Right cardiac atrium (tissue), 5 donors: ENCODE data around the gene C12orf50. TPM values are rescaled to one million over a fixed set of nuclear protein-coding genes. Genes with fewer than 3 reads are reported as not detected.
"Not testable (repeated sequence)": the region's sequence is repeated elsewhere in the genome, so short reads cannot be mapped to it uniquely, and the experiment has no call there.

Experiments
- ATAC-seq, 2 donors: fragments of 200-7000 bp; cut with Tn5 transposase; one replicate each; pipeline versions ENCODE4 v1.8.0 to v1.9.1; 2020; ENCODE audit warnings: moderate library complexity in 2 of 2, mild to moderate bottlenecking in 1 of 2
- DNase-seq, 3 donors: peaks; one replicate each; pipeline ENCODE4 v3.0.0-alpha.2; 2020
- H3K27ac ChIP-seq: one replicate; pipeline ENCODE4 v1.5.1; 2013; ENCODE audit warnings: mild to moderate bottlenecking, low read length, control low read depth, moderate library complexity
- H3K27me3 ChIP-seq: one replicate; pipeline ENCODE4 v1.6.1; 2013; ENCODE audit not compliant: control insufficient read depth, insufficient read depth
- H3K4me1 ChIP-seq: one replicate; pipeline ENCODE4 v1.6.1; 2013; ENCODE audit warnings: low read length; ENCODE audit not compliant: control insufficient read depth, insufficient read depth
- H3K4me3 ChIP-seq: one replicate; pipeline ENCODE4 v1.5.1; 2013; ENCODE audit warnings: low read length, control low read depth
- H3K9me3 ChIP-seq: one replicate; pipeline ENCODE4 v1.6.1; 2013; ENCODE audit warnings: low read length; ENCODE audit not compliant: control insufficient read depth
- WGBS: extraction: QIAGEN DNeasy Blood & Tissue Kit; methylation state at CpG from one replicate; pipeline ENCODE4 v1.1.7; 2013; 5-methylcytosine and 5-hydroxymethylcytosine counted together
- intact Hi-C, 4 donors: fragments of 100-400 bp; cut with DNase I; formaldehyde crosslinking; loops; one replicate each; pipeline versions ENCODE4 v1.11.0 to v1.14.0; 2022 to 2023
- polyA plus RNA-seq: library from polyadenylated mRNA; stranded (reverse); fragments of 200-250 nt; gene quantifications from one replicate; pipeline ENCODE4 v1.2.3, GENCODE V29; 2013
- total RNA-seq, 4 donors: library from RNA; stranded (reverse); fragmentation: NEBNext Ultra II Directional; extraction: Animal tissue kit (Norgen Biotek cat#: 25700); gene quantifications; one replicate each; pipeline ENCODE4 v1.2.1, GENCODE V29; 2021
- donor health status: healthy with polysubstance abuse.
- donor health status: DM: no; HTN: yes; CAD: no.
- donor health status: DM: no; HTN: no; CAD: no.
- donor health status: DM: no; HTN: yes; CAD: no; lungs with severe emphysema.
- donor health status: DM: yes; HTN: yes; CAD: no.

Gene C12orf50
- total and polyA plus RNA-seq, 5 donors = 0.06 to 0.17 TPM; not detected in 3

DNA sequence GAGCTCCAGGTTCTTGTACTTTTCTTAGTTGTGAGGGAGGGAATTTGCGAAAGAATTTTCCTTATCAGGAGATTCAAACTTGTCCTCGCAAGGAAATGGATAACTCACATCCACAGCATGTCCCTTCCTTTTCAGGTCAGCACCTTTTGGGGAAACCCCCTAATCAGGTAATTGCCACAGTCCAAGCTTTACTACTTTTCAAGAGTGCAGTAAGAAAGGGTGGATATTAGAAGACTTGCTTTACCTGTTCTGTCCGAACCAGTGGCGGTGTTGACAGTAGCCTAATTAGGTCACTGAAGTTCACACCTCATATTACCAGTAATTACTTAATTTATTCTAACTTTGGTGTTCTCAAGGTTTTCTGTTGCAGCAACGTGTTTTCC, 6.7 kb upstream of the C12orf50 start:
- peak overlapping the region; percentile 21 for H3K27ac ChIP-seq
- intact Hi-C loops = no loop called here
- peak in 1 of 2 donors; percentile 10 for ATAC-seq
- peaks cover 2% of the 10 kb centered on the region for H3K4me1 ChIP-seq
- H3K4me3 ChIP-seq = peak overlapping the region; percentile 92
- no peak for DNase-seq
- H3K9me3 ChIP-seq = no peaks in the 10 kb centered on the region
- WGBS = 4% methylated on average over 5 of the region's 5 CpGs
- no peaks in the 10 kb centered on the region for H3K27me3 ChIP-seq

DNA sequence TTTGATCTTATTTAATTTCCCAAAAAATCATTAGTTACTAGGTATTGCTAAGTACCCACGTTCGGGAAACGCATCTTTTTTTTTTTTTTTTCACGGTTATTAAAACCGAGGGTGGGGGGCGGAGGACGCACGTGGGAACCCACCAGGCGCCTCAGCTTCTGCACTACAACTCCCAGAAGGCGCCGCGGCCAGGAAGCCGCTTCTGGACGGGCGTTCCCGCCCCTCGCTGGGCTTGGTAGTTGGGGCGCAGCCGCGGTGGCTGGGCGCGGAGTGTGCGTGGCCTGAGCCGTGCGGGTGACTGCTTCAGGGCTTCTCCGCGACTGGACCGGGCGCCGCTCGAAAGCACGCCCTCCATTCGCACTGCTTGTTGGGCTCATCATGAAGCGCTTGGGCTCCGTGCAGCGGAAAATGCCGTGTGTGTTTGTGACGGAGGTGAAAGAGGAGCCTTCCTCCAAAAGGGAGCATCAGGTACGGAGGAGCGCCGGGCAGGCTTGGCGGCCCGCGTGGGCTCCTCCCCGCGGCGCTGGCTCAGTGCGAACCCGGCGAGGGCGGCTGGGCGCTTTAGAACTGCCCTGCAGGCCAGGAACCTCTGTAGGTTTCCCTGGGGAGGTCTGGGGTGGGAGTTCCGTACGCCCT, 6.2 kb upstream of the C12orf50 start:
- intact Hi-C loops = no loop called here
- H3K9me3 ChIP-seq = no peaks in the 10 kb centered on the region
- ATAC-seq = peak; percentile 100
- under 1% methylated on average over 54 of the region's 54 CpGs for WGBS
- peaks cover 2% of the 10 kb centered on the region for H3K4me1 ChIP-seq
- no peaks in the 10 kb centered on the region for H3K27me3 ChIP-seq
- peak overlapping the region; percentile 92 for H3K4me3 ChIP-seq
- peak overlapping the region; percentile 21 for H3K27ac ChIP-seq
- DNase-seq = peak; percentile 95 to 97 (median 96)

DNA sequence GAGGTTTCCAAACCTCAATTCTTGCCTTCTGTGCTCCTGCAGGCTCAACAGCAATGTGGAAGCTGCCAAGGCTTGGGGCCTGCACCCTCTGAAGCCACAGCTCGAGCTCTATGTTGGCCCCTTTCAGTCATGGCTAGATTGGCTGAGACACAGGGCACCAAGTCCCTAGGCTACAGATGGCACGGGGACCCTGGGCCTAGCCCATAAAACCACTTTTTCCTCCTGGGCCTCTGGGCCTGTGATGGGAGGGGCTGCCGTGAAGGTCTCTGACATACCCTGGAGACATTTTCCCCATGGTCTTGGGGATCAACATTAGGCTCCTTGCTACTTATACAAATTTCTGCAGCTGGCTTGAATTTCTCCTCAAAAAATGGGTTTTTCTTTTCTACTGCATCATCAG, 2.0 kb upstream of the C12orf50 start:
- 87% methylated on average over 3 of the region's 3 CpGs for WGBS
- H3K4me1 ChIP-seq, H3K9me3 ChIP-seq: not testable (repeated sequence)

DNA sequence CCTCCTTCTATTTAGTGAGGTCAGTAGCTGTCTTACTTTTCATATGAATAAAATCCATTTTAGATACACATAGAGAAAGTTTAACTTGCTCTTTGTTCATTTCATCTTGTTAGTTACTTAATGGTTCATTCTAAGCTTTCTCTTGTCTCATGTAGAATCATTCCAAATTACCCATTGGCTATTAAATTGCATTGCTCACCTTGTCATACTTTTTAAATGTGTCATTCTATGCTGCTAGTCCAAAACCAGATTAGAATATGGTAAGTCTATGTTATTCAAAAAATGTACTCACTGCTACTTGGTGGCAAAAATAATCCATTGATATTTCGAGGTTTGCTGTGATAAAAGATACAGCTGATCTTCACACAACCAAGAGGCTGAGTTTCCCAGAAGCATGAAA, 3.0 kb downstream of the C12orf50 start:
- Histone ChIP-seq H3K4me1 (no peaks in the 10 kb centered on the region), H3K27ac (no peak overlapping the region), H3K4me3 (no peak overlapping the region), H3K9me3 (no peaks in the 10 kb centered on the region), H3K27me3 (no peaks in the 10 kb centered on the region)
- no peak for DNase-seq
- no peak for ATAC-seq
- 63% methylated on average over 1 of the region's 1 CpG for WGBS
- intact Hi-C loops = no loop called here

More for the DNA sequence above, 2.0 kb upstream of the C12orf50 start:
- H3K4me3 ChIP-seq, H3K27ac ChIP-seq, H3K27me3 ChIP-seq, ATAC-seq, DNase-seq, intact Hi-C loops: not testable (repeated sequence)

DNA sequence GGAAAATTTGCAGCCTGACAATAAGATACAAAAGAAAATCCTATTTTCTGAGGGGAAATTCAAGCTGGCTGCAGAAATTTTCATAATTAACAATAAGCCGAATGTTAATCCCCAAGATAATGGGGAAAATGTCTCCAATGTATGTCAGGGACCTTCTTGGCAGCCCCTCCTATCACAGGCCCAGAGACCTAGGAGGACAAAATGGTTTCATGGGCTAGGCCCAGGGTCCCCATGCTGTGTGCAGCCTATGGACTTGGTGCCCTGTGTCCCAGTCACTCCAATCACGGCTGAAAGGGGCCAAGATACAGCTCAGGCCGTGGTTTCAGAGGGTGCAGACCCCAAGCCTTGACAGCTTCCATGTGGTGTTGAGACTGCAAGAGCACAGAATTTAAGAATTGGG, 11.2 kb downstream of the C12orf50 start:
- 68% methylated on average over 3 of the region's 3 CpGs for WGBS
- no peaks in the 10 kb centered on the region for H3K4me1 ChIP-seq
- no peak overlapping the region for H3K4me3 ChIP-seq
- H3K27me3 ChIP-seq = no peaks in the 10 kb centered on the region
- intact Hi-C loops = no loop called here
- ATAC-seq (no peak), DNase-seq (no peak)
- H3K9me3 ChIP-seq = no peaks in the 10 kb centered on the region
- H3K27ac ChIP-seq = no peak overlapping the region

DNA sequence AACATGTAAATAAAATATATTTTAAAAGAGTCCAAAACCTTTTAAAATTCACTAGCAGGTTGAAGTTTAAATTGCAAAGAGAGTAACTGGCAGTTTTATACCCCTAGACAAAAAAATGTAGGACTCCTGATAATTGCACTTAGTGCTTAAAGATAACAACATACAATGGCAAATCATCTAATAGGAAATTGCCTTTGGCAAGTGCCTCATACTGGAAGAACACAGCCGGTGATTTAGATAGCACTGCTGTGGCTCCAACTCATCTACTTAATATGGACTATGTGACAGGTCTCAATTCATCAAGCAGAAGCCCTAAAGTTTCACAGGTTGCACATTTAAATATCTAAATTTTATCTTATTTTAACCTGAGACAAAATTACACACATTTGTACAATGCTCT, 13.4 kb downstream of the C12orf50 start:
- ATAC-seq (peak in 1 of 2 donors; percentile 47), DNase-seq (no peak)
- no peaks in the 10 kb centered on the region for H3K9me3 ChIP-seq
- H3K4me1 ChIP-seq = peaks cover 1% of the 10 kb centered on the region
- H3K4me3 ChIP-seq = no peak overlapping the region
- intact Hi-C loops = no loop called here
- H3K27me3 ChIP-seq = no peaks in the 10 kb centered on the region
- WGBS = 7% methylated on average over 1 of the region's 1 CpG
- no peak overlapping the region for H3K27ac ChIP-seq

DNA sequence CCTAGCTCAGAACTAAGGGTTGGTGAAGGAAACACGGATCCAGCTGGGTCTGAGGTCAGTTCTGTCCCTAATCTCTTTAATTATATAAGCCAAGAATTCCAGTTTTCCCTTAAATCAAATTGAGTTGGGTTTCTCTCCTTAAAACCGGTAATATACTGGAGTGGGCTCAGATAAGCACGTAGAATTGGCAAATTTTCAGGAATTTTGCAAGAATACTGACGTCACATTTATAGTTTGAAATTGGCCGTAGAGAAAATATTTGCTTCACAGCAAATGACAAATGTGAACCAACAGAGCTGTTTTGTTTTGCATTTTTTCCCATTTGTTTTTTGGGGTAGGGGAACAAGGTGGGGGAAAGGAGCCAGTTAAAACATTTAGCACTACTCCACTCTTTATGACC, 17.4 kb downstream of the C12orf50 start:
- intact Hi-C loops = no loop called here
- no peaks in the 10 kb centered on the region for H3K27me3 ChIP-seq
- ATAC-seq (peak in 1 of 2 donors; percentile 24), DNase-seq (no peak)
- H3K27ac ChIP-seq = no peak overlapping the region
- H3K9me3 ChIP-seq = no peaks in the 10 kb centered on the region
- peaks cover 1% of the 10 kb centered on the region for H3K4me1 ChIP-seq
- 46% methylated on average over 5 of the region's 5 CpGs for WGBS
- H3K4me3 ChIP-seq = no peak overlapping the region

DNA sequence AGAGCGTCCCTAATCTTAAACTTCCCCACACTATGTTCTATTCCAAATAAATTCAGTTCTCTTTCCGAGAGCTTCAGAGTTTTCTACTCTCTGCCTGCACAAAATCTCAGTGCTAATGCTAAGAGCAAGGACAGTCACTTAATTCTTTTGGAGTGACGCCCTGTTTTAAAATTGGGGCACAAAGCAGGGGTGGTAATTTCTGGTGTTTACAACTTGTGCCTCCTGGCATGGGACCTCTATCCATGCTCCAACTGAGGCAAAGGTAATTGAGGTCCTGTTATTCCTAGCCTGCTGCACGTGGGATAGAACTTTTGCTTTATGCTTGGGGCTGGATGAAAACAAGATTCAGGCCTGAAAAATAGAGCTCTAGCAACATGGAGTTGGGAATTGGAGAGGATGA, 22.9 kb downstream of the C12orf50 start:
- Histone ChIP-seq H3K4me1 (no peaks in the 10 kb centered on the region), H3K27me3 (no peaks in the 10 kb centered on the region), H3K27ac (no peak overlapping the region), H3K9me3 (no peaks in the 10 kb centered on the region), H3K4me3 (no peak overlapping the region)
- intact Hi-C loops = no loop called here
- ATAC-seq (no peak), DNase-seq (no peak)
- 82% methylated on average over 4 of the region's 4 CpGs for WGBS

DNA sequence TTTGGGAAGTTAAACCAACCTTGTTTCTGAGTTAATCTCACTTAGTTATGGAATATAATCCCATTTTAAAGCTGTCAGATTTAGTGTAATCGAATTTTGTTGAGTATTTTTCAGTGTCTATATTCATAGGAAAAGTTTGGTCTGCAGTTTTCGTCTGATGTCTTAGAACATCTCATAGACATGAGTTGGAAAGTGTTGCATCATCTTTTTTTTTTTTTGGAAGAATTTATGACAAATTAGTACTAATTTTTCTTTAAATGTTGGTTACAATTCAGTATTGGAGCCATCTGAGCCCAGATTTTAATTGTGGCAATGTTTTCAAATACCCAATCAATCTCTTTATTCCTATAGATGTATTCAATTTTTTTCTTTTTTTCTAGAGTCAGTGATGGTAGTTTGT, 27.9 kb downstream of the C12orf50 start:
- H3K27me3 ChIP-seq = no peaks in the 10 kb centered on the region
- no peaks in the 10 kb centered on the region for H3K9me3 ChIP-seq
- WGBS = 85% methylated on average over 2 of the region's 2 CpGs
- intact Hi-C loops = no loop called here
- ATAC-seq (no peak), DNase-seq (no peak)
- no peaks in the 10 kb centered on the region for H3K4me1 ChIP-seq
- H3K27ac ChIP-seq = no peak overlapping the region
- H3K4me3 ChIP-seq = no peak overlapping the region

DNA sequence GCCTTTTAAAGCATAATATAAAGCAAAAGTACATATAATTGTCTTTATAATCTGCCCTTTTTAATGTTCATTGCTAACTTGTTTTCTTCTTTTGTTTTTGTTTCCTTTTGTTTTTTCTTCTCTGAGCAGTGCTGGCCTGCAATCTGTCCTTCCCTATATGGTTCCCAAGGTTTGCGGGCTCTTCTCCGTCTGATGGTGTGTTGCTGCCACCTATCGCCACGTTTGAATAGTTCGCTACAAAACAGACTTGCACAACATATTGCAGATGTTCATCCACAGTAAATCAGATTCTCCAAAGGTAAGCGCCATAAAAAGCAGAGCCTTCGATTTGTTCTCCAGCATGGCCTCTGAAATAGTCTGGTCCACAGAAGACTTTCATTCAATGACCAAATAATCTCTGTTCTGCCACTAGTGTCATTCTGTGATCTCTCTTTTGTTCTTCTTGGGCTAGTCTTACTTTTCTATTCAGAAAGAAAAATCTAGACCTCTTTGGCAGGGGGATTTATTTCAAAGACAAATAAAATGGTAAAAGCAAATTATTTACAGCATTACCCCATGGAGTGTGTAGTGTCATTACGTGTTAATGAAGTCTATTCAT, 33.5 kb downstream of the C12orf50 start:
- H3K4me1 ChIP-seq = no peaks in the 10 kb centered on the region
- 2% methylated on average over 8 of the region's 8 CpGs for WGBS
- ATAC-seq = peak; percentile 87 to 91
- peak; percentile 43 to 68 (median 55) for DNase-seq
- H3K9me3 ChIP-seq = no peaks in the 10 kb centered on the region
- H3K27me3 ChIP-seq = no peaks in the 10 kb centered on the region
- intact Hi-C loops = no loop called here
- H3K27ac ChIP-seq = no peak overlapping the region
- H3K4me3 ChIP-seq = no peak overlapping the region

DNA sequence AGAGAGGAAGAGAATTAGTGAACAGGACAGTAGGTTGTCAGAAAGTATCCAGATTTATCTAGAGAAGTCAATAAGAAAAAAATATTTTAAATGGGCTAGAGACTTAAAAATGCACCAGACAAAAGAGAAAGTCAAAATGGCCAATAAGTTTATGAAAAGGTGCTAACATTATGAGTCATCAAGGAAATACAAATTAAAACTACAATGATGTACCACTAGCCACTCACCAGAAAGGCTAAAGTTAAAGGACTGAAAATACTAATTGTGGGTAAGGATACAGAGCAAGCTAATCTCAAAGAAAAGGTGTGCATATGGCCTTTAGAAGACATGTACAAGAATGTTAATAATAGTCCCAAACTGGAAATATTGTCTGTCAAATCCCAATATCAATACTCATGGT, 37.7 kb downstream of the C12orf50 start:
- intact Hi-C loops = no loop called here
- H3K27ac ChIP-seq = no peak overlapping the region

DNA sequence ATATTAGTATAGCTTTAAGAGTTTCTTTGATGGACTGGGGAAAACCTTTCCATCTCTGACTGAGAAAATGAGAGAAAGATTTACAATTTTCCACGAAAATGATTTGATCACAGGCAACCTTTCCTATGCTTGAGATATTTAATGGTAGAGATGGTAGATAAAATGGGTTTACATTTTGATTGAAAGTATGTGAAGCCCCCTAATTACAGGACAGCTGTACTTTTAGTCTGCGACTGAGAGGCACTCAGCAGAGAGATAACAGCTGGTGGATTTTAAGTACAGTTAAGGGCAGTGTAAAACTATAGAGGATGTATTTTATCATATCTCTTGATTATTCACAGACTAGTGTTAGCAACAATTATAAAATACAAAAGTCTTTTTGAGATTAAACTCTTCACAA, 40.7 kb downstream of the C12orf50 start:
- no peak for ATAC-seq
- H3K9me3 ChIP-seq = no peaks in the 10 kb centered on the region

More for the DNA sequence above, 37.7 kb downstream of the C12orf50 start:
- no peaks in the 10 kb centered on the region for H3K4me1 ChIP-seq
- DNase-seq (no peak), ATAC-seq (no peak)
- H3K9me3 ChIP-seq = no peaks in the 10 kb centered on the region
- no peaks in the 10 kb centered on the region for H3K27me3 ChIP-seq
- H3K4me3 ChIP-seq = no peak overlapping the region

More for the DNA sequence above, 40.7 kb downstream of the C12orf50 start:
- 57% methylated on average over 2 of the region's 2 CpGs for WGBS
- Histone ChIP-seq H3K27me3 (no peaks in the 10 kb centered on the region), H3K27ac (no peak overlapping the region), H3K4me3 (no peak overlapping the region), H3K4me1 (no peaks in the 10 kb centered on the region)
- intact Hi-C loops = no loop called here
- no peak for DNase-seq
